Vagina (tissue), 2 donors: ENCODE data around the gene ANO10. TPM values are rescaled to one million over a fixed set of nuclear protein-coding genes. Genes with fewer than 3 reads are reported as not detected.
"Not testable (repeated sequence)": the region's sequence is repeated elsewhere in the genome, so short reads cannot be mapped to it uniquely, and the experiment has no call there.

Experiments used
- DNase-seq, 2 donors: peaks; one replicate each; pipeline ENCODE4 v3.0.0-alpha.2; 2017; ENCODE audit errors: extremely low spot score in 2 of 2
- H3K27ac ChIP-seq: fragments of 200-600 bp; sonication (generic); one replicate; pipeline ENCODE4 v1.5.1; 2019
- H3K27me3 ChIP-seq: fragments of 200-600 bp; sonication (generic); one replicate; pipeline ENCODE4 v1.5.1; 2019
- H3K36me3 ChIP-seq, 2 donors: fragments of 200-600 bp; sonication (generic); one replicate each; pipeline ENCODE4 v1.5.1; 2017 to 2019
- H3K4me1 ChIP-seq: fragments of 200-600 bp; sonication (generic); one replicate; pipeline ENCODE4 v1.5.1; 2019
- H3K4me3 ChIP-seq, 2 donors: fragments of 200-600 bp; sonication (generic); 1 replicate in 1 of 2; 2 replicates in 1 of 2; pipeline ENCODE4 v1.5.1; 2016 to 2019
- H3K9me3 ChIP-seq: fragments of 200-600 bp; sonication (generic); one replicate; pipeline ENCODE4 v1.5.1; 2019
- CTCF ChIP-seq, 3 experiments: fragments of 450-650 bp in 2 of 3; fragments of 200-600 bp in 1 of 3; sonication (generic) in 1 of 3; IDR thresholded peaks; one replicate each; pipeline ENCODE4 v1.5.1; 2017 to 2019; ENCODE audit warnings: antibody characterized with exemption in 3 of 3, mild to moderate bottlenecking in 2 of 3, moderate library complexity in 2 of 3
- POLR2A ChIP-seq, 2 donors: fragments of 450-650 bp; IDR thresholded peaks; one replicate each; pipeline ENCODE4 v1.6.1; 2017; ENCODE audit warnings: antibody characterized with exemption in 2 of 2, mild to moderate bottlenecking in 2 of 2, moderate library complexity in 2 of 2
- POLR2AphosphoS5 ChIP-seq, 2 donors: sonication (generic); formaldehyde crosslinking; IDR thresholded peaks; one replicate each; pipeline ENCODE4 v1.9.0; 2017; ENCODE audit warnings: antibody characterized with exemption in 2 of 2, mild to moderate bottlenecking in 2 of 2, low read depth in 1 of 2; ENCODE audit not compliant: insufficient read depth in 1 of 2
- intact Hi-C: fragments of 100-400 bp; cut with DNase I; formaldehyde crosslinking; loops from one replicate; pipeline ENCODE4 v1.15.1; 2023
- total RNA-seq: library from RNA; depleted of rRNA; stranded (reverse); fragments of >200 nt; gene quantifications from one replicate; pipeline ENCODE4 v1.2.3, GENCODE V29; 2016

Gene ANO10
- total RNA-seq, 1 donor from 2014 or later = 29.0 TPM

- H3K9me3 ChIP-seq = no peaks in the 10 kb centered on the region
- H3K27ac ChIP-seq = no peak overlapping the region
- TF ChIP-seq POLR2A (IDR thresholded peaks at IDR 0.05) (no peak), CTCF (IDR thresholded peaks at IDR 0.05) (no peak), POLR2AphosphoS5 (IDR thresholded peaks at IDR 0.05; ENCODE audit: insufficient read depth in 1 of 2, low read depth in 1 of 2) (no peak)
- intact Hi-C loops = no loop called here
- H3K4me1 ChIP-seq = no peaks in the 10 kb centered on the region
- H3K27me3 ChIP-seq = no peaks in the 10 kb centered on the region
- no peak overlapping the region for H3K4me3 ChIP-seq
- H3K36me3 ChIP-seq = no peaks in the 10 kb centered on the region
- no peak for DNase-seq
Measured at GRCh38 chr3:43525941-43526607, 95.7 kb downstream of the ANO10 start.

GRCh38 chr3:43525386-43525785 is 96.4 kb downstream of the ANO10 start:
- no peak for DNase-seq
- TF ChIP-seq POLR2A (IDR thresholded peaks at IDR 0.05) = no peak
- TF ChIP-seq CTCF (IDR thresholded peaks at IDR 0.05) = no peak
- TF ChIP-seq POLR2AphosphoS5 (IDR thresholded peaks at IDR 0.05; ENCODE audit: insufficient read depth in 1 of 2, low read depth in 1 of 2) = no peak

GRCh38 chr3:43523454-43524053 is 98.3 kb downstream of the ANO10 start:
- intact Hi-C loops = no loop called here
- TF ChIP-seq POLR2AphosphoS5 (IDR thresholded peaks at IDR 0.05; ENCODE audit: insufficient read depth in 1 of 2, low read depth in 1 of 2) (no peak), CTCF (IDR thresholded peaks at IDR 0.05) (no peak), POLR2A (IDR thresholded peaks at IDR 0.05) (no peak)
- DNase-seq = no peak
- Histone ChIP-seq H3K36me3 (no peaks in the 10 kb centered on the region), H3K4me3 (no peak overlapping the region), H3K27me3 (no peaks in the 10 kb centered on the region), H3K4me1 (no peaks in the 10 kb centered on the region), H3K27ac (no peak overlapping the region), H3K9me3 (peaks cover 4% of the 10 kb centered on the region)

More at GRCh38 chr3:43525386-43525785, 96.4 kb downstream of the ANO10 start:
- H3K9me3 ChIP-seq = no peaks in the 10 kb centered on the region
- H3K4me1 ChIP-seq = no peaks in the 10 kb centered on the region
- H3K27me3 ChIP-seq = no peaks in the 10 kb centered on the region
- no peak overlapping the region for H3K4me3 ChIP-seq
- H3K36me3 ChIP-seq = no peaks in the 10 kb centered on the region
- H3K27ac ChIP-seq = no peak overlapping the region
- intact Hi-C loops = no loop called here

- TF ChIP-seq POLR2A (IDR thresholded peaks at IDR 0.05) (no peak), CTCF (IDR thresholded peaks at IDR 0.05) (no peak), POLR2AphosphoS5 (IDR thresholded peaks at IDR 0.05; ENCODE audit: insufficient read depth in 1 of 2, low read depth in 1 of 2) (no peak)
- no peak overlapping the region for H3K4me3 ChIP-seq
- H3K27ac ChIP-seq = no peak overlapping the region
- intact Hi-C loops = no loop called here
- no peak for DNase-seq
- H3K27me3 ChIP-seq = no peaks in the 10 kb centered on the region
- H3K36me3 ChIP-seq = no peaks in the 10 kb centered on the region
- H3K9me3 ChIP-seq = peaks cover 5% of the 10 kb centered on the region
- H3K4me1 ChIP-seq = no peaks in the 10 kb centered on the region
Measured at GRCh38 chr3:43522727-43523362, 99.0 kb downstream of the ANO10 start.

- no peaks in the 10 kb centered on the region for H3K27me3 ChIP-seq
- H3K36me3 ChIP-seq = no peaks in the 10 kb centered on the region
- no peak for DNase-seq
- H3K27ac ChIP-seq = no peak overlapping the region
- peaks cover 5% of the 10 kb centered on the region for H3K9me3 ChIP-seq
- no peak overlapping the region for H3K4me3 ChIP-seq
- intact Hi-C loops = no loop called here
- no peaks in the 10 kb centered on the region for H3K4me1 ChIP-seq
- TF ChIP-seq POLR2A (IDR thresholded peaks at IDR 0.05) = no peak
- TF ChIP-seq POLR2AphosphoS5 (IDR thresholded peaks at IDR 0.05; ENCODE audit: insufficient read depth in 1 of 2, low read depth in 1 of 2) = no peak
- TF ChIP-seq CTCF (IDR thresholded peaks at IDR 0.05) = no peak
Measured at GRCh38 chr3:43521941-43522340, 99.9 kb downstream of the ANO10 start.

- intact Hi-C loops, H3K36me3 ChIP-seq, H3K4me3 ChIP-seq, DNase-seq, H3K27ac ChIP-seq, H3K4me1 ChIP-seq, H3K27me3 ChIP-seq, H3K9me3 ChIP-seq: not testable (repeated sequence)
Measured at GRCh38 chr3:43518515-43518914, 103.3 kb downstream of the ANO10 start.
